CD4-positive, alpha-beta T cell (primary cell): ENCODE results near the gene NR3C2. TPM values are rescaled to one million over a fixed set of nuclear protein-coding genes. Genes with fewer than 3 reads are reported as not detected.

Experiments used
- ATAC-seq: fragments of 200-7000 bp; cut with Tn5 transposase; one replicate; pipeline ENCODE4 v1.10.0; 2022; ENCODE audit warnings: mild to moderate bottlenecking; ENCODE audit not compliant: poor library complexity
- CTCF ChIA-PET: fragments of 350-600 bp; sonication (Branson Sonifier 250); formaldehyde crosslinking; loops from one replicate; lab custom pipeline; 2021; ENCODE audit warnings: antibody characterized with exemption, inconsistent platforms; lab: Charles Lee
- POLR2A ChIA-PET: fragments of 350-600 bp; sonication (Branson Sonifier 250); formaldehyde crosslinking; loops from one replicate; lab custom pipeline; 2021; ENCODE audit warnings: antibody characterized with exemption, inconsistent platforms; lab: Charles Lee
- DNase-seq, 14 experiments: peaks; one replicate each; pipeline ENCODE4 v3.0.0-alpha.2; 2013 to 2020; ENCODE audit warnings: mixed read lengths in 2 of 14
- H3K27ac ChIP-seq, 2 donors: one replicate each; pipeline versions ENCODE4 v1.5.1 to v1.7.0; 2013; ENCODE audit warnings: low read length in 2 of 2, low read depth in 1 of 2, mild to moderate bottlenecking in 1 of 2
- H3K27me3 ChIP-seq, 2 experiments: 1 replicate in 1 of 2; 2 replicates in 1 of 2; pipeline versions ENCODE4 v1.6.1 to v1.7.0; 2013; ENCODE audit warnings: low read length in 2 of 2, control low read depth in 1 of 2, mild to moderate bottlenecking in 1 of 2, moderate library complexity in 1 of 2; ENCODE audit not compliant: insufficient read depth in 2 of 2, control insufficient read depth in 1 of 2
- H3K36me3 ChIP-seq: one replicate; pipeline ENCODE4 v1.6.1; 2013; ENCODE audit warnings: low read length, control low read depth; ENCODE audit not compliant: insufficient read depth
- H3K4me1 ChIP-seq: one replicate; pipeline ENCODE4 v1.6.1; 2013; ENCODE audit warnings: low read length, control low read depth; ENCODE audit not compliant: insufficient read depth
- H3K4me3 ChIP-seq: one replicate; pipeline ENCODE4 v1.5.1; 2013; ENCODE audit warnings: mild to moderate bottlenecking, low read length, moderate library complexity
- H3K9me3 ChIP-seq, 2 experiments: 1 replicate in 1 of 2; 2 replicates in 1 of 2; pipeline versions ENCODE4 v1.6.1 to v1.7.0; 2013; ENCODE audit warnings: low read length in 2 of 2, mild to moderate bottlenecking in 2 of 2, control low read depth in 1 of 2, moderate library complexity in 1 of 2; ENCODE audit not compliant: control insufficient read depth in 1 of 2, insufficient read depth in 1 of 2
- H3K27ac Mint-ChIP-seq: one replicate; pipeline ENCODE4 v1.8.0; 2020; ENCODE audit warnings: mixed read lengths
- H3K27me3 Mint-ChIP-seq: one replicate; pipeline ENCODE4 v1.8.0; 2021; ENCODE audit warnings: mixed read lengths
- H3K36me3 Mint-ChIP-seq: one replicate; pipeline ENCODE4 v1.8.0; 2021; ENCODE audit warnings: low read depth, mixed read lengths
- H3K4me1 Mint-ChIP-seq: one replicate; pipeline ENCODE4 v1.8.0; 2021; ENCODE audit warnings: low read depth, mixed read lengths
- H3K4me3 Mint-ChIP-seq: one replicate; pipeline ENCODE4 v1.8.0; 2020; ENCODE audit warnings: mild to moderate bottlenecking, mixed read lengths
- H3K9me3 Mint-ChIP-seq: one replicate; pipeline ENCODE4 v1.8.0; 2020; ENCODE audit warnings: mixed read lengths
- intact Hi-C, 2 experiments: fragments of 100-400 bp; cut with DNase I in 1 of 2; cut with micrococcal nuclease in 1 of 2; formaldehyde crosslinking; loops; one replicate each; pipeline versions ENCODE4 v1.15.1 to v1.9.0; 2023 to 2025; cut with DNase I, micrococcal nuclease
- total RNA-seq, 174 experiments: library from RNA in 2 of 174; stranded (reverse) in 2 of 174; gene quantifications; one replicate each; pipeline ENCODE4 v1.2.3 and lab custom pipeline; 2021 to 2026
- TF ChIP-seq, protein P1 (sequence below): fragments of 200-600 bp; IDR thresholded peaks from one replicate; pipeline ENCODE4 v1.8.0; 2022; ENCODE audit warnings: antibody characterized with exemption, mild to moderate bottlenecking

NR3C2 gene
- total RNA-seq, 2 experiments from 2014 or later: 31.6 to 35.0 TPM

DNA sequence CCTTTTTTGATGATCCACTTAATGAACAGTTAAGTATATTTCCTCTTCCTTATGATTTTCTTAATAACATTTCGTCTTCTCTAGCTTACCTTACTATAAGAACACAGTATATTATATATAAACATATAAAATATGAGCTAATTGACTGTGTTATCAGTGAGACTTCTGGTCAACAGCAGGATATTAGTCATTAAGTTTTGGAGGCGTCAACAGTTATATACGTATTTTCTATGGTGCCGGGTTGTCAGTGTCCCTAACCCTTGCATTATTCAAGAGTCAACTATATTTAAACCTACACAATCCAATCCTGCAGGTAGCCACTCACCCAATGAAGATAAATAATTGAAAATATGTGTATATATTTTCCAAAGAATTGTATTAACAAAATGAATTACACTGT lies 88.0 kb downstream of the NR3C2 start:
- H3K27ac Mint-ChIP-seq: no peak overlapping the region
- no peak overlapping the region for H3K4me3 Mint-ChIP-seq
- DNase-seq (no peak), ATAC-seq (no peak)
- intact Hi-C loops: no loop called here
- Histone ChIP-seq H3K4me3 (no peak overlapping the region), H3K9me3 (no peaks in the 10 kb centered on the region), H3K27ac (no peak overlapping the region), H3K27me3 (no peaks in the 10 kb centered on the region), H3K4me1 (peaks cover 5% of the 10 kb centered on the region), H3K36me3 (no peaks in the 10 kb centered on the region)
- peaks cover 58% of the 10 kb centered on the region for H3K4me1 Mint-ChIP-seq
- ChIA-PET POLR2A (interaction anchor here (2.1 kb wide), 1 partner anchor 88 kb away, joined by 9 read pairs; the partner anchor contains the start of gene NR3C2), CTCF (no interaction called here)
- H3K36me3 Mint-ChIP-seq: no peaks in the 10 kb centered on the region
- TF ChIP-seq, protein P1, sequence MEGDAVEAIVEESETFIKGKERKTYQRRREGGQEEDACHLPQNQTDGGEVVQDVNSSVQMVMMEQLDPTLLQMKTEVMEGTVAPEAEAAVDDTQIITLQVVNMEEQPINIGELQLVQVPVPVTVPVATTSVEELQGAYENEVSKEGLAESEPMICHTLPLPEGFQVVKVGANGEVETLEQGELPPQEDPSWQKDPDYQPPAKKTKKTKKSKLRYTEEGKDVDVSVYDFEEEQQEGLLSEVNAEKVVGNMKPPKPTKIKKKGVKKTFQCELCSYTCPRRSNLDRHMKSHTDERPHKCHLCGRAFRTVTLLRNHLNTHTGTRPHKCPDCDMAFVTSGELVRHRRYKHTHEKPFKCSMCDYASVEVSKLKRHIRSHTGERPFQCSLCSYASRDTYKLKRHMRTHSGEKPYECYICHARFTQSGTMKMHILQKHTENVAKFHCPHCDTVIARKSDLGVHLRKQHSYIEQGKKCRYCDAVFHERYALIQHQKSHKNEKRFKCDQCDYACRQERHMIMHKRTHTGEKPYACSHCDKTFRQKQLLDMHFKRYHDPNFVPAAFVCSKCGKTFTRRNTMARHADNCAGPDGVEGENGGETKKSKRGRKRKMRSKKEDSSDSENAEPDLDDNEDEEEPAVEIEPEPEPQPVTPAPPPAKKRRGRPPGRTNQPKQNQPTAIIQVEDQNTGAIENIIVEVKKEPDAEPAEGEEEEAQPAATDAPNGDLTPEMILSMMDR: no peak
- no peaks in the 10 kb centered on the region for H3K9me3 Mint-ChIP-seq
- no peaks in the 10 kb centered on the region for H3K27me3 Mint-ChIP-seq

DNA sequence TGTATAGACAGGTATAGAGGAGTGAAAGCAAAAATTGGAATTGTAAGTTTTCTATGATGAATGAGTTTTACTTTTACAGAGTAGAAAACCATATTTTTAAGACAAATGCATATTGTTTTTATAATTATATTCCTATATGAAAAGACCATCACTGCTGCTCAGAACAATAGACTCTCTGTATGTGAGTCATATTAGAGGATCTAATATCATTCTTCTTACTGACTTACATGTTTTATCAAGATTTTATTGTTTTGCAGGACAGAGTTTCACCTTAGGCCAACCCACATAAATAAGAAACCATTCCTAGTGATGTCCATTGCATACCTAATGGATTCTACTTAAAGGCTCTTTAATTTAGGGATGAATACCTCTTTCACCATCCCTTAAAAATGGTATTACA lies 88.6 kb downstream of the NR3C2 start:
- CTCF ChIA-PET: no interaction called here

DNA sequence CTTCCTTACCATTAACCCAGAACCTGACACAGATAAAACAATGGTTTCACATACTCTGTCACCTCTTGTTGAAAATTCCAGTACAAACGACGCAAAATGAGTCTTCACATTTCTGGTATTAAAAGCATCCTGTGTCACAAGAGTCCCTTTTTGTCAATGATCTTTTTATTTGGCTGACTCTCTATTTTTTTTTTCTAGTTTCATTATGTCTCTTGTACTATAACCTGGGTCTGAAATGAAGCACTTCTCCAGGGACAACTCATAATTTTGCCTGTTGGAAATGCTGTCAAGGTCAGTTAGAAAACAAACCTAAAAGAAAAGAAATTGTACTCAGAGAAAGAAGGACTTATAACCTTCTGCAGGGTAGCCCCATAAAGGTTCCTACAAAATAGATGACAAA lies 93.1 kb downstream of the NR3C2 start:
- Mint-ChIP-seq H3K27me3 (no peaks in the 10 kb centered on the region), H3K9me3 (no peaks in the 10 kb centered on the region), H3K4me1 (peaks cover 60% of the 10 kb centered on the region), H3K36me3 (no peaks in the 10 kb centered on the region), H3K4me3 (no peak overlapping the region), H3K27ac (no peak overlapping the region)
- Histone ChIP-seq H3K36me3 (no peaks in the 10 kb centered on the region), H3K9me3 (no peaks in the 10 kb centered on the region), H3K4me1 (no peaks in the 10 kb centered on the region), H3K4me3 (no peak overlapping the region), H3K27me3 (no peaks in the 10 kb centered on the region), H3K27ac (no peak overlapping the region)
- ChIA-PET CTCF (no interaction called here), POLR2A (no interaction called here)
- TF ChIP-seq, protein P1: no peak
- ATAC-seq: no peak
- no peak for DNase-seq
- intact Hi-C loops: no loop called here

More for the DNA sequence above, 88.6 kb downstream of the NR3C2 start:
- H3K36me3 ChIP-seq: no peaks in the 10 kb centered on the region
- POLR2A ChIA-PET: no interaction called here
- H3K9me3 ChIP-seq: no peaks in the 10 kb centered on the region
- H3K4me1 Mint-ChIP-seq: peaks cover 60% of the 10 kb centered on the region
- H3K27ac ChIP-seq: no peak overlapping the region
- TF ChIP-seq, protein P1: no peak
- DNase-seq (no peak), ATAC-seq (no peak)
- no peak overlapping the region for H3K4me3 ChIP-seq
- no peak overlapping the region for H3K27ac Mint-ChIP-seq
- no peaks in the 10 kb centered on the region for H3K9me3 Mint-ChIP-seq
- peaks cover 5% of the 10 kb centered on the region for H3K4me1 ChIP-seq
- H3K27me3 Mint-ChIP-seq: no peaks in the 10 kb centered on the region
- no peak overlapping the region for H3K4me3 Mint-ChIP-seq
- H3K36me3 Mint-ChIP-seq: no peaks in the 10 kb centered on the region
- no peaks in the 10 kb centered on the region for H3K27me3 ChIP-seq
- intact Hi-C loops: no loop called here
